Activated CD8-positive, alpha-beta T cell treated with anti-CD3 and anti-CD28 coated beads for 36 hours (primary cell): ENCODE results near the gene IGFBP1. TPM values are rescaled to one million over a fixed set of nuclear protein-coding genes. Genes with fewer than 3 reads are reported as not detected.
"Not testable (repeated sequence)": the region's sequence is repeated elsewhere in the genome, so short reads cannot be mapped to it uniquely, and the experiment has no call there.

Experiments
- ATAC-seq: fragments of 200-7000 bp; cut with Tn5 transposase; one replicate; pipeline ENCODE4 v1.10.0; 2021; ENCODE audit warnings: mild to moderate bottlenecking, moderate library complexity
- CTCF ChIA-PET: fragments of 350-600 bp; sonication (Branson Sonifier 250); formaldehyde crosslinking; loops from one replicate; lab custom pipeline; 2021; ENCODE audit warnings: antibody characterized with exemption; lab: Charles Lee
- POLR2A ChIA-PET: fragments of 350-600 bp; sonication (Branson Sonifier 250); formaldehyde crosslinking; loops from one replicate; lab custom pipeline; 2021; ENCODE audit warnings: antibody characterized with exemption; lab: Charles Lee
- DNase-seq: peaks from one replicate; pipeline ENCODE4 v3.0.0-alpha.2; 2020
- H3K27ac Mint-ChIP-seq: one replicate; pipeline ENCODE4 v1.8.0; 2021; ENCODE audit warnings: mild to moderate bottlenecking, mixed read lengths
- H3K27me3 Mint-ChIP-seq: one replicate; pipeline ENCODE4 v1.8.0; 2021; ENCODE audit warnings: mixed read lengths
- H3K36me3 Mint-ChIP-seq: one replicate; pipeline ENCODE4 v1.8.0; 2021; ENCODE audit warnings: low read depth, mixed read lengths
- H3K4me1 Mint-ChIP-seq: one replicate; pipeline ENCODE4 v1.8.0; 2021; ENCODE audit warnings: low read depth, mixed read lengths
- H3K4me3 Mint-ChIP-seq: one replicate; pipeline ENCODE4 v1.8.0; 2021; ENCODE audit warnings: mild to moderate bottlenecking, moderate library complexity, mixed read lengths
- H3K9me3 Mint-ChIP-seq: one replicate; pipeline ENCODE4 v1.8.0; 2021; ENCODE audit warnings: mixed read lengths
- CTCF ChIP-seq: fragments of 200-600 bp; IDR thresholded peaks from one replicate; pipeline ENCODE4 v1.8.0; 2022; ENCODE audit warnings: antibody characterized with exemption, mild to moderate bottlenecking
- intact Hi-C: fragments of 100-400 bp; cut with micrococcal nuclease; formaldehyde crosslinking; loops from one replicate; pipeline ENCODE4 v1.10.0; 2022
- total RNA-seq, 2 experiments: library from RNA; stranded (reverse); gene quantifications; one replicate each; pipeline ENCODE4 v1.2.3, GENCODE V29; 2021

The IGFBP1 gene
- total RNA-seq, 2 experiments from 2014 or later, result not detected

DNA sequence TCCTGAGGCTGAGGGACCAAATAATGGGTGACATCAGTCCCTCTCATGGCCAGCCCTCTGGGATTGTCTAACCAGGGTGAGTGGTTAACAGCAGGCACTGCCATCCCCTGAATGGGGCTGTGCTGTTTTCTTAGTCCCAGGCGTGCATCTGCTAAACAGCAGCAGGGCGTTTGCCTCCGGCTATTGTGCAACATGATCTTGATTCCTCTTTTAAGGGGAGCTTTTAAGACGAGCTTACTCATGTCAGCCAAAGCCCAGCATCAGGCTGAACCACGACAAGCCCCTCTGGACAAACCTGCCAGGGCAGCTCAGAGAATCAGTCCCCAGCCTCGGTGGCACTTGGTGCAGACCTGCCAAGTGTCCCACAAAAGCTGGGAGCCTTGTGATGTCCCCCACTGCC, 49.0 kb downstream of the IGFBP1 start:
- peaks cover 17% of the 10 kb centered on the region for H3K27me3 Mint-ChIP-seq
- no peaks in the 10 kb centered on the region for H3K36me3 Mint-ChIP-seq
- TF ChIP-seq CTCF, result no peak
- ChIA-PET POLR2A (no interaction called here), CTCF (interaction anchor here (1.2 to 1.7 kb wide), 2 partner anchors 14 to 19 kb away, joined by 3 to 4 read pairs; no protein-coding TSS in a partner anchor)
- no peak for DNase-seq
- no peak overlapping the region for H3K27ac Mint-ChIP-seq
- no peak for ATAC-seq
- H3K9me3 Mint-ChIP-seq, result peaks cover 5% of the 10 kb centered on the region
- H3K4me3 Mint-ChIP-seq, result no peak overlapping the region
- intact Hi-C loops, result no loop called here
- peaks cover 12% of the 10 kb centered on the region for H3K4me1 Mint-ChIP-seq

DNA sequence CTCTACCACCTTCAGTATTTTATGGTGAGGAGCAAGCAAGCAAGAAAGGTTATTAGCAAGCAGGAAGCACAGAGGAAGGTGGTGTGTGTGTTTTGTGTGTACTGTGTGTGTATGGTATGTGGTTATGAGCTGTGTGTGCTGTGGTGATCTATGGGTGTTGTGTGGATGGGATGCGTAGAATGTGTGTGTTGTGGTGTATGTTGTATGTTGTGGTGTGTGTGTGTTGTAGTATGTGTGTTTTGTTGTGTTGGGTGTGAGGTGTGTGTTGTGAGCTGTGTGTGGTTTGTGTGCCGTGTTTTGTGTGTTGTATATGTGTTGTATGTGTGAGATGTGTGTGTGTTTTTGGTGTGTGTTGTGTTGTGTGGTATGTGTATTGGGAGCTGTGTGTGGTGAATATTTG, 49.6 kb downstream of the IGFBP1 start:
- TF ChIP-seq CTCF, result no peak
- H3K9me3 Mint-ChIP-seq, result peaks cover 5% of the 10 kb centered on the region
- intact Hi-C loops, result no loop called here
- ATAC-seq (no peak), DNase-seq (no peak)
- CTCF ChIA-PET, result interaction anchor here (1.2 to 1.7 kb wide), 2 partner anchors 15 to 20 kb away, joined by 3 to 4 read pairs; no protein-coding TSS in a partner anchor
- H3K27me3 Mint-ChIP-seq, result peaks cover 17% of the 10 kb centered on the region
- peaks cover 13% of the 10 kb centered on the region for H3K4me1 Mint-ChIP-seq
- H3K36me3 Mint-ChIP-seq, result no peaks in the 10 kb centered on the region
- POLR2A ChIA-PET, result no interaction called here
- no peak overlapping the region for H3K4me3 Mint-ChIP-seq
- no peak overlapping the region for H3K27ac Mint-ChIP-seq

DNA sequence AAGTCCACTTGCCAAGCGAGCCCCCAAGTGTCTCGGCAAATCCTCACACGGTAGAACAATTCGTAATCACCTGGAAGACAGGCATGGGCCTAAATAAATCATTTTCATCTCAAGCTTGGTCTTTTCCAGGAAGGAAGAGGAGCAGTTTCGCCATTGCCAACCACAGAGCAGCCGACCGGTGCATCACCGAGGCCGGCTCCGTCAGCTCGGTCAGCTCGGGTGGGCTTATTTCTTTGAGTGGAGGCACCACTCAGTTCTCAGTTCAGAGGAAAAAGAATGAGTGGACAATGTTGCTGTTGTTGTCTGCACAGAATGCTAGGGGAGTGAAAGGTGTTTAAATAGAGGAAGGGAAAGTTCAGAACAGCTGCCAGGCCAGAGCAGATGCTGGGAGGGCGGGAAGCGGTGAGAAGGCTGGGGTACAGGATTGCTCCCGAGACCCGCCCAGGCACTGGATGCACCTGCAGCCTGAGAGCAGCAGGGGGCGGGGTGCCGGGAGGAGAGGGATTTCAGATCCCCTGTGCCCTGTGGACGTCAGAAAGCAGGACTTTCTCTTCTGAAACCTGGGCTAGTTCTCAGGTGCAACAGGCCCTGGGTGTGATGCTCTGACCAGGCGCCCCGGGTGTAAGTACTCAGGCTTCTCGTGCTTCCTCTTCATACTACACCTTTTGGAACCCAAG, 50.5 kb downstream of the IGFBP1 start:
- DNase-seq (no peak), ATAC-seq (no peak)
- H3K4me1 Mint-ChIP-seq, result peaks cover 13% of the 10 kb centered on the region
- peaks cover 5% of the 10 kb centered on the region for H3K9me3 Mint-ChIP-seq
- intact Hi-C loops, result no loop called here
- H3K27ac Mint-ChIP-seq, result no peak overlapping the region
- H3K4me3 Mint-ChIP-seq, result no peak overlapping the region
- H3K27me3 Mint-ChIP-seq, result peaks cover 15% of the 10 kb centered on the region
- TF ChIP-seq CTCF, result no peak
- ChIA-PET POLR2A (no interaction called here), CTCF (interaction anchor here (1.2 to 2.0 kb wide), 2 partner anchors 16 kb away, joined by 3 to 12 read pairs; no protein-coding TSS in a partner anchor)
- no peaks in the 10 kb centered on the region for H3K36me3 Mint-ChIP-seq

GRCh38 chr7:45939574-45939973, 51.3 kb downstream of the IGFBP1 start:
- ATAC-seq (no peak), DNase-seq (no peak)
- Mint-ChIP-seq H3K27me3 (peaks cover 12% of the 10 kb centered on the region), H3K4me3 (no peak overlapping the region), H3K27ac (no peak overlapping the region), H3K4me1 (peaks cover 13% of the 10 kb centered on the region), H3K36me3 (no peaks in the 10 kb centered on the region), H3K9me3 (peaks cover 5% of the 10 kb centered on the region)
- no peak for TF ChIP-seq CTCF
- ChIA-PET CTCF (interaction anchor here (2.0 kb wide), 1 partner anchor 16 kb away, joined by 12 read pairs; no protein-coding TSS in a partner anchor), POLR2A (no interaction called here)
- intact Hi-C loops, result no loop called here

DNA sequence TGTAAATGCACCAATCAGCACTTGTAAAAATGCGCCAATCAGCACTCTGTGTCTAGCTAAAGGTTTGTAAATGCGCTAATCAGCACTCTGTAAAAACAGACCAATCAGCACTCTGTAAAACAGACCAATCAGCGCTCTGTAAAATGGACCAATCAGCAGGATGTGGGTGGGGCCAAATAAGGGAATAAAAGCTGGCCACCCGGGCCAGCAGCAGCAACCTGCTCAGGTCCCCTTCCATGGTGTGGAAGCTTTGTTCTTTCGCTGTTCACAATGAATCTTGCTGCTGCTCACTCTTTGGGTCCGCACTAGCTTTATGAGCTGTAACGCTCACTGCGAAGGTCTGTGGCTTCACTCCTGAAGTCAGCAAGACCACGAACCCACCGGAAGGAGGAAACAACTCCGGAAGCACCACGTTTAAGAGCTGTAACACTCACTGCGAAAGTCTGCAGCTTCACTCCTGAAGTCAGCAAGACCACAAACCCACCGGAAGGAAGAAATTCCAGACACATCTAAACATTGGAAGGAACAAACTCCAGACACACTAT, 52.0 kb downstream of the IGFBP1 start:
- Mint-ChIP-seq H3K4me1 (peaks cover 13% of the 10 kb centered on the region), H3K4me3 (peak overlapping the region; percentile 81), H3K27ac (peak overlapping the region; percentile 84)
- ATAC-seq, intact Hi-C loops, H3K36me3 Mint-ChIP-seq, H3K9me3 Mint-ChIP-seq, H3K27me3 Mint-ChIP-seq: not testable (repeated sequence)
- ChIA-PET POLR2A (interaction anchor here (0.6 kb wide), 1 partner anchor 660 kb away, joined by 3 read pairs; no protein-coding TSS in a partner anchor), CTCF (interaction anchor here (2.0 kb wide), 1 partner anchor 17 kb away, joined by 12 read pairs; no protein-coding TSS in a partner anchor)
- peak; percentile 68 for DNase-seq
